Measurements from ENCODE around the gene ZNF678. TPM values are rescaled to one million over a fixed set of nuclear protein-coding genes. Genes with fewer than 3 reads are reported as not detected.

ZNF678 gene
- total and polyA plus RNA-seq, 2 of the 4 experiments (the other 2 are of a cell fraction), result 1.3 to 4.8 TPM

GRCh38 chr1:227557962-227558725 is 5.2 kb upstream of the ZNF678 start:
- ATAC-seq (ENCODE audit: low read depth) (no peak), DNase-seq (no peak)
- Histone ChIP-seq H3K56ac (ENCODE audit: extremely low read depth, insufficient read depth, low read length) (no peak overlapping the region), H4K20me1 (ENCODE audit: insufficient read depth, low read length) (no peaks in the 10 kb centered on the region), H2BK20ac (ENCODE audit: low read depth, low read length) (no peak overlapping the region), H4K8ac (ENCODE audit: low read depth in 2 of 2, low read length in 2 of 2) (no peak overlapping the region), H3K18ac (ENCODE audit: low read depth, low read length) (no peak overlapping the region), H3K4me2 (ENCODE audit: low read depth, low read length) (no peak overlapping the region), H4K5ac (ENCODE audit: low read depth, low read length) (no peak overlapping the region), H3K27me3 (ENCODE audit: control insufficient read depth, insufficient read depth, low read length) (peaks cover 16% of the 10 kb centered on the region), H2AK9ac (replicated peaks; ENCODE audit: low read depth, low read length, poor library complexity) (no peak overlapping the region), H2AK5ac (ENCODE audit: low read depth, low read length) (no peak overlapping the region), H2BK5ac (ENCODE audit: low read depth, low read length, poor library complexity, severe bottlenecking) (no peak overlapping the region), H3K79me1 (ENCODE audit: low read depth in 1 of 2, low read length in 2 of 2) (no peaks in the 10 kb centered on the region), H2BK120ac (ENCODE audit: low read depth, low read length) (no peak overlapping the region), H3K36me3 (ENCODE audit: control insufficient read depth, insufficient read depth, low read length) (no peaks in the 10 kb centered on the region), H3K9me3 (ENCODE audit: control insufficient read depth, insufficient read depth, low read length) (peaks cover 21% of the 10 kb centered on the region), H3K27ac (ENCODE audit: insufficient read depth, low read length) (no peak overlapping the region), H3K14ac (replicated peaks; ENCODE audit: low read depth, low read length) (no peak overlapping the region), H2AFZ (replicated peaks; ENCODE audit: low read length, poor library complexity) (no peak overlapping the region), H3K23ac (ENCODE audit: low read depth, low read length) (no peak overlapping the region), H2BK15ac (ENCODE audit: low read depth, low read length) (no peak overlapping the region), H3K9ac (ENCODE audit: low read depth, low read length) (no peak overlapping the region), H3K4ac (ENCODE audit: low read depth, low read length) (no peak overlapping the region), H3K9me1 (ENCODE audit: insufficient read depth, low read length) (no peaks in the 10 kb centered on the region), H3K4me1 (ENCODE audit: control insufficient read depth, insufficient read depth, low read length) (no peaks in the 10 kb centered on the region), H3K4me3 (ENCODE audit: insufficient read depth, low read depth, low read length) (no peak overlapping the region), H4K91ac (ENCODE audit: insufficient read depth, low read depth, low read length) (no peak overlapping the region)
- BruUV-seq (replicated peaks), result no TSS peak
- in situ Hi-C loops (cut with MboI; ENCODE audit: low sequenced_read_pairs), result no loop called here
- no peak for TF ChIP-seq SMC3 (IDR thresholded peaks at IDR 0.05; ENCODE audit: low read depth, low read length)
- no peak for TF ChIP-seq MXI1 (IDR thresholded peaks at IDR 0.05; ENCODE audit: borderline replicate concordance, low read depth, low read length)
- no peak for TF ChIP-seq CTCF (conservative IDR thresholded peaks at IDR 0.05; ENCODE audit: low read depth, low read length)
- no peak for TF ChIP-seq USF2 (IDR thresholded peaks at IDR 0.05; ENCODE audit: low read depth, low read length)
- no peak for TF ChIP-seq CEBPB (IDR thresholded peaks at IDR 0.05; ENCODE audit: low read depth, low read length)
- no peak for TF ChIP-seq CHD1 (IDR thresholded peaks at IDR 0.05; ENCODE audit: low read depth, low read length)
- TF ChIP-seq POLR2A (IDR thresholded peaks at IDR 0.05; ENCODE audit: low read depth, low read length), result no peak
- no peak for TF ChIP-seq RFX5 (IDR thresholded peaks at IDR 0.05; ENCODE audit: low read depth, low read length)
- TF ChIP-seq MAFK (IDR thresholded peaks at IDR 0.05; ENCODE audit: low read depth, low read length), result no peak
- no peak for TF ChIP-seq MAZ (IDR thresholded peaks at IDR 0.05; ENCODE audit: borderline replicate concordance, low read depth, low read length)
- no peak for TF ChIP-seq ELK1 (IDR thresholded peaks at IDR 0.05; ENCODE audit: borderline replicate concordance, low read depth, low read length)
- TF ChIP-seq BHLHE40 (IDR thresholded peaks at IDR 0.05; ENCODE audit: low read depth, low read length), result no peak
- no peak for TF ChIP-seq RCOR1 (IDR thresholded peaks at IDR 0.05; ENCODE audit: insufficient replicate concordance, low read length)
- ChIA-PET CTCF (interaction anchor here (1.3 kb wide), 1 partner anchor 15 kb away, joined by 5 read pairs; no protein-coding TSS in a partner anchor), POLR2A (ENCODE audit: unreplicated experiment) (interaction anchor here (0.6 kb wide), 1 partner anchor 187 kb away, joined by 4 read pairs; no protein-coding TSS in a partner anchor)
- 40% methylated on average over 15 of the region's 29 CpGs; no CpG with 5 or more reads in 1 of the 2 experiments for WGBS, 2 experiments (ENCODE audit: extremely low coverage in 2 of 2, insufficient read length in 1 of 2)
- dilution Hi-C loops (cut with HindIII; ENCODE audit: low sequenced_read_pairs, unreplicated experiment), result no loop called here
- intact Hi-C loops (cut with micrococcal nuclease), result no loop called here
